H1 (cell line): ENCODE data around the gene SLC9C1. TPM values are rescaled to one million over a fixed set of nuclear protein-coding genes. Genes with fewer than 3 reads are reported as not detected.

Source experiments
- CTCF ChIA-PET: fragments of 300-600 bp; sonication (Branson Sonifier 250); formaldehyde crosslinking; loops from one replicate; lab custom pipeline; 2021; ENCODE audit not compliant: partially characterized antibody; lab: Charles Lee
- POLR2A ChIA-PET: fragments of 300-600 bp; sonication (Branson Sonifier 250); formaldehyde crosslinking; loops from one replicate; lab custom pipeline; 2021; ENCODE audit warnings: inconsistent platforms; ENCODE audit not compliant: partially characterized antibody; lab: Charles Lee
- DNase-seq, 2 experiments: peaks; one replicate each; pipeline versions ENCODE4 v3.0.0 to v3.0.0-alpha.2; 2010 to 2022; ENCODE audit warnings: low spot score in 2 of 2, low read depth in 1 of 2, mixed read lengths in 1 of 2
- FAIRE-seq: peaks from 2 replicates; lab custom pipeline; 2011; peaks lifted over from hg19 to GRCh38; lab: Jason Lieb, UNC
- H2AFZ ChIP-seq: 2 replicates; pipeline ENCODE4 v1.8.1; 2012; ENCODE audit warnings: low read length, inconsistent platforms
- H2AK5ac ChIP-seq: 2 replicates; pipeline ENCODE4 v1.6.1; 2013; ENCODE audit warnings: low read depth, low read length
- H2BK120ac ChIP-seq: replicated peaks from 2 replicates; pipeline ENCODE3; 2013; ENCODE audit warnings: low read depth, low read length, inconsistent platforms
- H2BK12ac ChIP-seq: 2 replicates; pipeline ENCODE4 v1.6.1; 2013; ENCODE audit warnings: low read depth, low read length
- H2BK15ac ChIP-seq: 2 replicates; pipeline ENCODE4 v1.6.1; 2013; ENCODE audit warnings: low read length
- H2BK20ac ChIP-seq: 2 replicates; pipeline ENCODE4 v1.6.1; 2013; ENCODE audit warnings: low read length
- H2BK5ac ChIP-seq: 2 replicates; pipeline ENCODE4 v1.6.1; 2013; ENCODE audit warnings: low read depth, low read length
- H3K14ac ChIP-seq: 2 replicates; pipeline ENCODE4 v1.6.1; 2013; ENCODE audit warnings: inconsistent platforms; ENCODE audit not compliant: insufficient read length
- H3K18ac ChIP-seq: 2 replicates; pipeline ENCODE4 v1.6.1; 2013; ENCODE audit warnings: low read length; ENCODE audit errors: extremely low read depth
- H3K23ac ChIP-seq: 2 replicates; pipeline ENCODE4 v1.6.1; 2013; ENCODE audit warnings: inconsistent platforms; ENCODE audit not compliant: insufficient read length
- H3K23me2 ChIP-seq: 2 replicates; pipeline ENCODE4 v1.6.1; 2013; ENCODE audit warnings: low read depth, low read length
- H3K27ac ChIP-seq: 2 replicates; pipeline ENCODE4 v1.6.1; 2011; ENCODE audit warnings: low read depth, low read length, inconsistent platforms
- H3K27me3 ChIP-seq, 4 experiments: replicated peaks in 1 of 4; 1 replicate in 1 of 4; 2 replicates in 3 of 4; pipeline versions ENCODE4 v1.6.1 to v1.8.1; 2011 to 2013; ENCODE audit warnings: low read length in 3 of 4, mild to moderate bottlenecking in 3 of 4, inconsistent platforms in 2 of 4, mixed read lengths in 2 of 4, moderate library complexity in 1 of 4; ENCODE audit not compliant: control insufficient read depth in 3 of 4, insufficient read depth in 3 of 4; ENCODE audit errors: extremely low read depth in 1 of 4
- H3K36me3 ChIP-seq, 4 experiments: 2 replicates each; pipeline versions ENCODE4 v1.6.1 to v1.8.1; 2011 to 2013; ENCODE audit warnings: mild to moderate bottlenecking in 4 of 4, low read length in 3 of 4, moderate library complexity in 2 of 4, control low read depth in 1 of 4, inconsistent platforms in 1 of 4; ENCODE audit not compliant: insufficient read depth in 4 of 4, control insufficient read depth in 2 of 4
- H3K4ac ChIP-seq: replicated peaks from 2 replicates; pipeline ENCODE3; 2013; ENCODE audit warnings: low read length, low read depth, mixed read lengths, inconsistent platforms; ENCODE audit not compliant: insufficient read length
- H3K4me1 ChIP-seq, 4 experiments: replicated peaks in 1 of 4; 1 replicate in 1 of 4; 2 replicates in 3 of 4; pipeline versions ENCODE4 v1.6.1 to v1.8.1; 2011 to 2013; ENCODE audit warnings: low read length in 3 of 4, inconsistent platforms in 2 of 4, mixed read lengths in 1 of 4; ENCODE audit not compliant: insufficient read depth in 4 of 4, control insufficient read depth in 3 of 4
- H3K4me2 ChIP-seq, 2 experiments: 2 replicates each; pipeline versions ENCODE4 v1.6.1 to v1.8.1; 2011 to 2013; ENCODE audit warnings: low read depth in 2 of 2, low read length in 2 of 2, control low read depth in 1 of 2, inconsistent platforms in 1 of 2, mild to moderate bottlenecking in 1 of 2; ENCODE audit not compliant: insufficient read depth in 1 of 2
- H3K4me3 ChIP-seq, 4 experiments: fragments of 200-600, 300-600 bp in 1 of 4; sonication (generic), shearing (Covaris generic), sonication (Bioruptor Twin) in 1 of 4; 2 replicates each; pipeline versions ENCODE4 v1.5.1 to v1.8.1; 2011 to 2016; ENCODE audit warnings: low read length in 4 of 4, low read depth in 3 of 4, control low read depth in 2 of 4, inconsistent platforms in 2 of 4, mild to moderate bottlenecking in 2 of 4, mixed read lengths in 1 of 4, moderate library complexity in 1 of 4; ENCODE audit not compliant: insufficient read depth in 2 of 4; ENCODE audit errors: extremely low read depth in 1 of 4
- H3K56ac ChIP-seq: replicated peaks from 2 replicates; pipeline ENCODE3; 2013; ENCODE audit warnings: low read depth, mild to moderate bottlenecking, mixed read lengths, low read length, inconsistent platforms; ENCODE audit not compliant: insufficient read length
- H3K79me1 ChIP-seq: 2 replicates; pipeline ENCODE4 v1.6.1; 2013; ENCODE audit warnings: low read depth, low read length, control low read depth
- H3K79me2 ChIP-seq, 2 experiments: 2 replicates each; pipeline versions ENCODE4 v1.6.1 to v1.8.1; 2012 to 2013; ENCODE audit warnings: low read length in 2 of 2, mild to moderate bottlenecking in 2 of 2, inconsistent platforms in 1 of 2; ENCODE audit not compliant: insufficient read depth in 2 of 2, control insufficient read depth in 1 of 2
- H3K9ac ChIP-seq, 4 experiments: replicated peaks in 1 of 4; 1 replicate in 1 of 4; 2 replicates in 3 of 4; pipeline versions ENCODE4 v1.6.1 to v1.8.1; 2011 to 2013; ENCODE audit warnings: low read depth in 3 of 4, low read length in 3 of 4, control low read depth in 2 of 4, mild to moderate bottlenecking in 2 of 4, moderate library complexity in 2 of 4, inconsistent platforms in 1 of 4; ENCODE audit errors: extremely low read depth in 1 of 4
- H3K9me3 ChIP-seq, 2 experiments: 2 replicates each; pipeline versions ENCODE4 v1.6.1 to v1.8.1; 2012 to 2013; ENCODE audit warnings: mild to moderate bottlenecking in 2 of 2, moderate library complexity in 2 of 2, control low read depth in 1 of 2, inconsistent platforms in 1 of 2, low read depth in 1 of 2, low read length in 1 of 2, mixed read lengths in 1 of 2; ENCODE audit not compliant: insufficient read depth in 2 of 2
- H4K20me1 ChIP-seq, 2 experiments: replicated peaks in 1 of 2; 2 replicates each; pipeline versions ENCODE3 to v1.8.1; 2011 to 2013; ENCODE audit warnings: inconsistent platforms in 2 of 2, low read length in 2 of 2, mild to moderate bottlenecking in 1 of 2; ENCODE audit not compliant: insufficient read depth in 2 of 2, control insufficient read depth in 1 of 2
- H4K5ac ChIP-seq: 2 replicates; pipeline ENCODE4 v1.6.1; 2013; ENCODE audit warnings: low read length, low read depth, mixed read lengths, inconsistent platforms; ENCODE audit not compliant: insufficient read length
- H4K8ac ChIP-seq: 2 replicates; pipeline ENCODE4 v1.8.0; 2013; ENCODE audit warnings: mild to moderate bottlenecking, moderate library complexity, low read length, inconsistent platforms; ENCODE audit not compliant: insufficient read depth; ENCODE audit errors: extremely low read depth
- H4K91ac ChIP-seq: replicated peaks from 2 replicates; pipeline ENCODE3; 2013; ENCODE audit warnings: low read length, mixed read lengths, inconsistent platforms; ENCODE audit not compliant: insufficient read length
- BACH1 ChIP-seq: IDR thresholded peaks from 2 replicates; pipeline ENCODE4 v1.6.1; 2012; ENCODE audit warnings: low read length, improper control_type of control experiment
- BCL11A ChIP-seq, 2 experiments: IDR thresholded peaks; one replicate each; pipeline ENCODE4 v1.6.1; 2011; ENCODE audit warnings: low read depth in 2 of 2, low read length in 2 of 2, mild to moderate bottlenecking in 2 of 2
- CBX5 ChIP-seq: fragments of 300-800, 300-1000 bp; sonication (generic); IDR thresholded peaks from 2 replicates; pipeline ENCODE4 v1.7.1; 2016; ENCODE audit warnings: antibody characterized with exemption, low read length, low read depth
- EZH2 ChIP-seq: fragments of 200-600 bp; sonication (generic); IDR thresholded peaks from 2 replicates; pipeline ENCODE4 v1.7.1; 2012; ENCODE audit warnings: low read depth, mild to moderate bottlenecking, moderate library complexity, low read length, inconsistent platforms; ENCODE audit not compliant: severe bottlenecking
- KDM1A ChIP-seq: fragments of 200-600, 300-600 bp; sonication (generic); IDR thresholded peaks from 2 replicates; pipeline ENCODE4 v1.7.1; 2016; ENCODE audit warnings: mild to moderate bottlenecking, low read length, borderline replicate concordance
- NANOG ChIP-seq: IDR thresholded peaks from 2 replicates; pipeline ENCODE4 v1.6.1; 2011; ENCODE audit warnings: low read length, low read depth, mild to moderate bottlenecking, inconsistent platforms; ENCODE audit not compliant: insufficient read depth, poor library complexity, severe bottlenecking
- SIRT6 ChIP-seq: IDR thresholded peaks from one replicate; pipeline ENCODE4 v1.7.1; 2012; ENCODE audit warnings: low read length, inconsistent platforms
- SUZ12 ChIP-seq: fragments of 200-600 bp; sonication (generic); IDR thresholded peaks from 2 replicates; pipeline ENCODE4 v1.6.1; 2012; ENCODE audit warnings: mild to moderate bottlenecking, inconsistent platforms, low read length, moderate library complexity, mixed read lengths
- ZNF274 ChIP-seq: IDR thresholded peaks from 2 replicates; pipeline ENCODE4 v1.7.0; 2012; ENCODE audit warnings: low read length, borderline replicate concordance; ENCODE audit errors: extremely low read depth
- WGBS, 2 experiments: shearing (Covaris generic) in 1 of 2; methylation state at CpG; one replicate each; pipeline versions ENCODE4 v1.1.6 to v1.1.7; 2013 to 2015; ENCODE audit warnings: low lambda C conversion rate in 2 of 2, mixed read lengths in 2 of 2, inconsistent platforms in 1 of 2, low coverage in 1 of 2, missing lambda C conversion rate in 1 of 2; ENCODE audit not compliant: insufficient replicate concordance in 2 of 2, insufficient coverage in 1 of 2, insufficient read length in 1 of 2; ENCODE audit errors: extremely low coverage in 1 of 2, missing lambda C conversion rate in 1 of 2; 5-methylcytosine and 5-hydroxymethylcytosine counted together
- polyA plus RNA-seq, 7 experiments: library from polyadenylated mRNA; depleted of rRNA in 3 of 7; stranded (reverse) in 5 of 7; unstranded in 2 of 7; fragments of >200 nt in 5 of 7; fragments of 200-250 nt in 2 of 7; gene quantifications; 1 replicate in 5 of 7; 2 replicates in 1 of 7; 4 replicates in 1 of 7; pipeline versions ENCODE4 v1.2.1 to v1.2.3, GENCODE V29; 2011 to 2013; ENCODE audit warnings: missing spikeins in 2 of 7, mixed read lengths in 2 of 7
- total RNA-seq: library from RNA; stranded (reverse); fragmentation: NEBNext Ultra II Directional; extraction: Animal tissue kit (Norgen Biotek cat#: 25700); gene quantifications from 2 replicates; pipeline ENCODE4 v1.2.1, GENCODE V29; 2021
- TF ChIP-seq, protein P1 (sequence below): IDR thresholded peaks from 2 replicates; pipeline ENCODE4 v1.6.1; 2011; ENCODE audit warnings: low read length, improper control_type of control experiment

SLC9C1 gene
- total and polyA plus RNA-seq, 2 of the 8 experiments (the other 6 are each of a cell fraction or from before 2014, with no cell fraction given): 0.15 to 0.24 TPM

GRCh38 chr3:112119962-112120836 lies 173.8 kb downstream of the SLC9C1 start:
- POLR2A ChIA-PET: interaction anchor here (0.6 kb wide), 1 partner anchor 20 kb away, joined by 3 read pairs; no protein-coding TSS in a partner anchor
- H3K36me3 ChIP-seq: peaks cover 0 to 5% (median 2%) of the 10 kb centered on the region in 4 experiments; a peak in 4 of 8 replicates
- no peak overlapping the region for H2BK20ac ChIP-seq
- no peak overlapping the region for H4K5ac ChIP-seq
- no peaks in the 10 kb centered on the region for H3K79me1 ChIP-seq
- 89% methylated on average over 9 of the region's 9 CpGs; no CpG with 5 or more reads in 1 of the 2 experiments for WGBS, 2 experiments
- H2BK5ac ChIP-seq: no peak overlapping the region
- H3K4me1 ChIP-seq: peaks cover 0 to 8% (median 2%) of the 10 kb centered on the region in 4 experiments; a peak in 2 of 7 replicates
- H3K4me3 ChIP-seq: no peak overlapping the region
- no peak overlapping the region for H3K9ac ChIP-seq
- no peak overlapping the region for H3K14ac ChIP-seq
- TF ChIP-seq BCL11A (IDR thresholded peaks at IDR 0.05; ENCODE audit: low read depth in 2 of 2, low read length in 2 of 2) (no peak), SIRT6 (no peak), ZNF274 (no peak), SUZ12 (no peak), KDM1A (no peak), EZH2 (no peak), NANOG (no peak), BACH1 (no peak), CBX5 (no peak)
- TF ChIP-seq, protein P1, sequence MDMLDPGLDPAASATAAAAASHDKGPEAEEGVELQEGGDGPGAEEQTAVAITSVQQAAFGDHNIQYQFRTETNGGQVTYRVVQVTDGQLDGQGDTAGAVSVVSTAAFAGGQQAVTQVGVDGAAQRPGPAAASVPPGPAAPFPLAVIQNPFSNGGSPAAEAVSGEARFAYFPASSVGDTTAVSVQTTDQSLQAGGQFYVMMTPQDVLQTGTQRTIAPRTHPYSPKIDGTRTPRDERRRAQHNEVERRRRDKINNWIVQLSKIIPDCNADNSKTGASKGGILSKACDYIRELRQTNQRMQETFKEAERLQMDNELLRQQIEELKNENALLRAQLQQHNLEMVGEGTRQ: no peak
- TF ChIP-seq, all 59 proteins: peak for 0
- H2AK5ac ChIP-seq: no peak overlapping the region
- H2AFZ ChIP-seq: no peak overlapping the region
- no peak overlapping the region for H4K91ac ChIP-seq
- no peak overlapping the region for H3K23ac ChIP-seq
- no peaks in the 10 kb centered on the region for H3K79me2 ChIP-seq
- no peak overlapping the region for H3K56ac ChIP-seq
- H3K27ac ChIP-seq: no peak overlapping the region
- no peaks in the 10 kb centered on the region for H3K23me2 ChIP-seq
- no peaks in the 10 kb centered on the region for H3K27me3 ChIP-seq
- CTCF ChIA-PET: interaction anchor here (1.1 kb wide), 1 partner anchor 174 kb away, joined by 3 read pairs; the partner anchor contains the start of gene SLC9C1
- H3K9me3 ChIP-seq: no peaks in the 10 kb centered on the region
- H3K4me2 ChIP-seq: no peak overlapping the region
- no peak for DNase-seq
- H3K18ac ChIP-seq: no peak overlapping the region
- FAIRE-seq: no peak
- no peak overlapping the region for H2BK15ac ChIP-seq
- no peak overlapping the region for H2BK120ac ChIP-seq
- H2BK12ac ChIP-seq: no peak overlapping the region
- H4K20me1 ChIP-seq: no peaks in the 10 kb centered on the region
- H4K8ac ChIP-seq: no peak overlapping the region
- H3K4ac ChIP-seq: no peak overlapping the region
